ENCODE results near the gene AVEN.

The AVEN gene

DNA sequence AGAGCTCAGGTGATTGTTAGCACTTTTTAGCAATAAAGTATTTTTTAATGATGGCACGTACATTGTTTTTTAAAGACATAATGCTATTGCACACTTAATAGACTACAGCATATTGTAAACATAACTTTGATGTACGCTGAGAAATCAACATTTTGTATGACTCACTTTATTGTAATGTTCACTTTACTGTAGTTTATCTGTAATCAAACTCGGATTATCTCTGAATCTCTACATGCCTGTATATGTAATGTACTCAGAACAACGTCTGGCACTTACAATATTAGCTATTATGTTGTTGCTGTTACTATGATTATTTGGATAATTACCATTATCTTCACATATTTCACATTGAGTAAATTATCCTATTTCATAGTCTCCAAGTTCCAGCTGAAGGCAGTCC is 208.7 kb downstream of the AVEN start:
- no peak overlapping the region for H3K27ac ChIP-seq (ENCODE audit: low read depth, low read length)
- no peak overlapping the region for H2AK5ac ChIP-seq (ENCODE audit: low read length)
- no peaks in the 10 kb centered on the region for H3K4me1 ChIP-seq (ENCODE audit: control insufficient read depth in 1 of 2, insufficient read depth in 2 of 2, low read length in 2 of 2)
- no peak overlapping the region for H2BK5ac ChIP-seq (ENCODE audit: low read depth, low read length, poor library complexity)
- DNase-seq, result peak; percentile 8 to 89
- no peak overlapping the region for H3K9ac ChIP-seq (ENCODE audit: low read length)
- no peaks in the 10 kb centered on the region for H3K9me3 ChIP-seq (ENCODE audit: insufficient read depth, low read depth, low read length)
- no peak overlapping the region for H2BK12ac ChIP-seq (ENCODE audit: low read length)
- peaks cover 3 to 5% of the 10 kb centered on the region in 2 experiments for H3K36me3 ChIP-seq (ENCODE audit: control insufficient read depth in 1 of 2, insufficient read depth in 2 of 2, low read length in 2 of 2)
- H3K4me2 ChIP-seq (ENCODE audit: low read length), result no peak overlapping the region
- no peak overlapping the region for H3K18ac ChIP-seq (ENCODE audit: low read length)
- no CpG with 5 or more reads among the region's 4 CpGs for WGBS (ENCODE audit: extremely low coverage, insufficient coverage, insufficient read length)
- no peak overlapping the region for H4K8ac ChIP-seq (ENCODE audit: low read depth, low read length)
- no peak overlapping the region for H3K4me3 ChIP-seq (ENCODE audit: low read depth, low read length)
- H3K4ac ChIP-seq (ENCODE audit: low read depth, low read length), result no peak overlapping the region
- no peak overlapping the region for H3K23ac ChIP-seq (ENCODE audit: low read length)
- H4K91ac ChIP-seq (ENCODE audit: low read depth, low read length), result no peak overlapping the region
- H3K14ac ChIP-seq (ENCODE audit: low read length), result no peak overlapping the region
- H2BK120ac ChIP-seq (ENCODE audit: insufficient read depth, low read length, poor library complexity), result no peak overlapping the region
- H3K79me1 ChIP-seq (ENCODE audit: low read length), result no peaks in the 10 kb centered on the region
- no peak overlapping the region for H4K12ac ChIP-seq (ENCODE audit: low read depth, low read length)
- H2AFZ ChIP-seq (ENCODE audit: insufficient read depth, low read length, poor library complexity), result no peak overlapping the region
- H3K79me2 ChIP-seq (ENCODE audit: control insufficient read depth, insufficient read depth, low read length, poor library complexity), result no peaks in the 10 kb centered on the region
- no peaks in the 10 kb centered on the region for H3K27me3 ChIP-seq (ENCODE audit: insufficient read depth, low read length)

DNA sequence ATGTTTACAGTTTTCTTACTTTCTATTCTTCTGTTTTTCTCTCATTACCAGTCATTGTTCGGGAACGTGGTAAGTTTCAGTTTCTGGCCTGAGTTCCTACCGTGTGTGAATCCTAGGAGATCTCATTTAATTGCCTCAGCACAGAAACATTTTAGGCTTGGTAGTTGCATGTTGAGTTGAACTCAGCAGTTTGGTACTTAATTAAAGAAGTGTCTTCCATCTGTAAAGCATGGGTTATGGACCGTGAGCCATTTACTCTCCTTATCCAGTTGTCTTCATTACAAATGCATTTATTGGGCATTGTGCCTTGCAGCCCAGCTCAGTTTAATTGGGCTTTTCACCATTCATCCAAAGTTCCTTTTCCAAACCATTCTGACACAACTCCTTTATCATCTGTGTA is 212.8 kb downstream of the AVEN start:
- Histone ChIP-seq H3K18ac (ENCODE audit: low read length) (no peak overlapping the region), H3K79me2 (ENCODE audit: control insufficient read depth, insufficient read depth, low read length, poor library complexity) (no peaks in the 10 kb centered on the region), H3K27me3 (ENCODE audit: insufficient read depth, low read length) (no peaks in the 10 kb centered on the region), H2BK5ac (ENCODE audit: low read depth, low read length, poor library complexity) (no peak overlapping the region), H2BK12ac (ENCODE audit: low read length) (no peak overlapping the region), H2AK5ac (ENCODE audit: low read length) (no peak overlapping the region), H3K23ac (ENCODE audit: low read length) (no peak overlapping the region), H3K9ac (ENCODE audit: low read length) (no peak overlapping the region), H3K14ac (ENCODE audit: low read length) (no peak overlapping the region), H4K8ac (ENCODE audit: low read depth, low read length) (no peak overlapping the region), H3K9me3 (ENCODE audit: insufficient read depth, low read depth, low read length) (no peaks in the 10 kb centered on the region), H3K79me1 (ENCODE audit: low read length) (no peaks in the 10 kb centered on the region), H3K4me3 (ENCODE audit: low read depth, low read length) (no peak overlapping the region), H3K4ac (ENCODE audit: low read depth, low read length) (no peak overlapping the region), H3K36me3 (ENCODE audit: control insufficient read depth in 1 of 2, insufficient read depth in 2 of 2, low read length in 2 of 2) (peaks cover 3 to 5% of the 10 kb centered on the region in 2 experiments), H2BK120ac (ENCODE audit: insufficient read depth, low read length, poor library complexity) (no peak overlapping the region), H2AFZ (ENCODE audit: insufficient read depth, low read length, poor library complexity) (no peak overlapping the region), H3K4me2 (ENCODE audit: low read length) (no peak overlapping the region), H3K4me1 (ENCODE audit: control insufficient read depth in 1 of 2, insufficient read depth in 2 of 2, low read length in 2 of 2) (no peaks in the 10 kb centered on the region), H4K12ac (ENCODE audit: low read depth, low read length) (no peak overlapping the region), H4K91ac (ENCODE audit: low read depth, low read length) (no peak overlapping the region), H3K27ac (ENCODE audit: low read depth, low read length) (no peak overlapping the region)
- WGBS (ENCODE audit: extremely low coverage, insufficient coverage, insufficient read length), result no CpG with 5 or more reads among the region's 4 CpGs
- DNase-seq, result peak in 1 of 2 donors; percentile 34

DNA sequence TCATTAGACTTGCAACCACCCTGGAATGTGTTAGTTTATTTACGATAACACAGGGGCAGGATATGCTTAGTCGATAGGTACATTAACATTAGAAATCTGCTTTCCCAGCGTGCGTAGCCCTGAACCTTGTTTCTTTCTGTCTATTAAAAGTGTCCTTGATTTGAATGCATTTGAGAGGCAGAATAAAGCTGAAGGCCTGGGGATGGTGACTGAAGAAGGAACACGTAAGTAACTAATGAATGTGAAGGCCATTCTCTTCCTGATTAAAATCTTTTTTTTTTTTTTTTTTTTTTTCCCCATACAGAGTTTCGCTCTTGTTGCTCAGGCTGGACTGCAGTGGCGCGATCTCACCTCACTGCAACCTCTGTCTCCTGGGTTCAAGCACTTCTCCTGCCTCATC is 213.6 kb downstream of the AVEN start:
- no peaks in the 10 kb centered on the region for H3K4me1 ChIP-seq (ENCODE audit: control insufficient read depth in 1 of 2, insufficient read depth in 2 of 2, low read length in 2 of 2)
- no peak overlapping the region for H4K8ac ChIP-seq (ENCODE audit: low read depth, low read length)
- no peak overlapping the region for H3K27ac ChIP-seq (ENCODE audit: low read depth, low read length)
- no peaks in the 10 kb centered on the region for H3K27me3 ChIP-seq (ENCODE audit: insufficient read depth, low read length)
- H3K18ac ChIP-seq (ENCODE audit: low read length), result no peak overlapping the region
- peaks cover 3 to 5% of the 10 kb centered on the region in 2 experiments for H3K36me3 ChIP-seq (ENCODE audit: control insufficient read depth in 1 of 2, insufficient read depth in 2 of 2, low read length in 2 of 2)
- H3K14ac ChIP-seq (ENCODE audit: low read length), result no peak overlapping the region
- no peak overlapping the region for H3K4me2 ChIP-seq (ENCODE audit: low read length)
- no peaks in the 10 kb centered on the region for H3K79me2 ChIP-seq (ENCODE audit: control insufficient read depth, insufficient read depth, low read length, poor library complexity)
- H4K12ac ChIP-seq (ENCODE audit: low read depth, low read length), result no peak overlapping the region
- H3K9ac ChIP-seq (ENCODE audit: low read length), result no peak overlapping the region
- H3K9me3 ChIP-seq (ENCODE audit: insufficient read depth, low read depth, low read length), result no peaks in the 10 kb centered on the region
- no peak overlapping the region for H2AK5ac ChIP-seq (ENCODE audit: low read length)
- no peak overlapping the region for H2BK5ac ChIP-seq (ENCODE audit: low read depth, low read length, poor library complexity)
- peak in 1 of 2 donors; percentile 28 for DNase-seq
- no peak overlapping the region for H2BK12ac ChIP-seq (ENCODE audit: low read length)
- H2BK120ac ChIP-seq (ENCODE audit: insufficient read depth, low read length, poor library complexity), result no peak overlapping the region
- no peaks in the 10 kb centered on the region for H3K79me1 ChIP-seq (ENCODE audit: low read length)
- H4K91ac ChIP-seq (ENCODE audit: low read depth, low read length), result no peak overlapping the region
- no peak overlapping the region for H3K4ac ChIP-seq (ENCODE audit: low read depth, low read length)
- H2AFZ ChIP-seq (ENCODE audit: insufficient read depth, low read length, poor library complexity), result no peak overlapping the region
- no peak overlapping the region for H3K4me3 ChIP-seq (ENCODE audit: low read depth, low read length)
- no CpG with 5 or more reads among the region's 8 CpGs for WGBS (ENCODE audit: extremely low coverage, insufficient coverage, insufficient read length)
- H3K23ac ChIP-seq (ENCODE audit: low read length), result no peak overlapping the region

DNA sequence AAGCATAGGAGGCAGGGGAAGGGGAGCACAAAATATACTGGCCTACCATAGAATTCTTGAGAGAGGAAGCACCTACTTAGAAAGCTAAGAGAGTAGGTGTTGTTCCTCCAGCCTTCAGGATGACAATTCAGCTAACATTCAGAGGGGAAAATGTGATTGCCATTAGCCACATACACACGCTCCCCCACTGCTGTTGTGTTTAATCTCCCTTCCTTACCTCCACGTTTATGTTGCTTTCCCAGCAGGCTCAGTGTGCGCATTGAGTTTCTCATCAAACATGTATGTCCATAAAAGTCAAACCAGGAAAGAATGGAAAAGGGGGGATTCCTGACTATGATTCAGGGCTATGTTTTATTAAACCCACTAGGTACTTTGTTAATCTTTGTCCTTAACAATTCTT is 215.9 kb downstream of the AVEN start:
- Histone ChIP-seq H3K14ac (ENCODE audit: low read length) (no peak overlapping the region), H4K91ac (ENCODE audit: low read depth, low read length) (no peak overlapping the region), H3K27me3 (ENCODE audit: insufficient read depth, low read length) (no peaks in the 10 kb centered on the region), H3K4me1 (ENCODE audit: control insufficient read depth in 1 of 2, insufficient read depth in 2 of 2, low read length in 2 of 2) (no peaks in the 10 kb centered on the region), H4K8ac (ENCODE audit: low read depth, low read length) (no peak overlapping the region), H4K12ac (ENCODE audit: low read depth, low read length) (no peak overlapping the region), H3K36me3 (ENCODE audit: control insufficient read depth in 1 of 2, insufficient read depth in 2 of 2, low read length in 2 of 2) (peaks cover 3 to 5% of the 10 kb centered on the region in 2 experiments), H2AFZ (ENCODE audit: insufficient read depth, low read length, poor library complexity) (no peak overlapping the region), H3K18ac (ENCODE audit: low read length) (no peak overlapping the region), H3K4ac (ENCODE audit: low read depth, low read length) (no peak overlapping the region), H2BK5ac (ENCODE audit: low read depth, low read length, poor library complexity) (no peak overlapping the region), H3K27ac (ENCODE audit: low read depth, low read length) (no peak overlapping the region), H3K79me1 (ENCODE audit: low read length) (no peaks in the 10 kb centered on the region), H3K4me3 (ENCODE audit: low read depth, low read length) (no peak overlapping the region), H3K9ac (ENCODE audit: low read length) (no peak overlapping the region), H3K79me2 (ENCODE audit: control insufficient read depth, insufficient read depth, low read length, poor library complexity) (no peaks in the 10 kb centered on the region), H2AK5ac (ENCODE audit: low read length) (no peak overlapping the region), H3K4me2 (ENCODE audit: low read length) (no peak overlapping the region), H3K9me3 (ENCODE audit: insufficient read depth, low read depth, low read length) (no peaks in the 10 kb centered on the region), H3K23ac (ENCODE audit: low read length) (no peak overlapping the region), H2BK120ac (ENCODE audit: insufficient read depth, low read length, poor library complexity) (no peak overlapping the region), H2BK12ac (ENCODE audit: low read length) (no peak overlapping the region)
- DNase-seq, result no peak
- WGBS (ENCODE audit: extremely low coverage, insufficient coverage, insufficient read length), result no CpG with 5 or more reads among the region's 3 CpGs
